PFSK-1 (cell line): Measurements from ENCODE around the gene MARCKSL1.

ENCODE experiments used
- FOXP2 ChIP-seq: optimal IDR thresholded peaks from 2 replicates; pipeline ENCODE3; 2011; ENCODE audit warnings: borderline replicate concordance, control low read depth, inconsistent platforms; ENCODE audit not compliant: insufficient read depth; ENCODE audit errors: extremely low read length, extremely low read depth
- POLR2AphosphoS5 ChIP-seq: IDR thresholded peaks from 2 replicates; pipeline ENCODE4 v1.6.1; 2012; ENCODE audit warnings: low read depth, mild to moderate bottlenecking, control low read depth, low read length, moderate library complexity
- REST ChIP-seq, 2 experiments: IDR thresholded peaks; 2 replicates each; pipeline versions ENCODE4 v1.6.1 to v1.8.0; 2011 to 2012; ENCODE audit warnings: low read depth in 2 of 2, low read length in 2 of 2, control low read depth in 1 of 2, inconsistent platforms in 1 of 2, mild to moderate bottlenecking in 1 of 2, moderate library complexity in 1 of 2; ENCODE audit not compliant: insufficient read depth in 1 of 2
- SIN3A ChIP-seq: IDR thresholded peaks from 2 replicates; pipeline ENCODE4 v1.6.1; 2012; ENCODE audit warnings: mild to moderate bottlenecking, low read length, moderate library complexity, borderline replicate concordance; ENCODE audit not compliant: insufficient read depth
- TAF1 ChIP-seq: IDR thresholded peaks from 2 replicates; pipeline ENCODE4 v1.6.1; 2012; ENCODE audit warnings: low read length, control low read depth, borderline replicate concordance; ENCODE audit not compliant: insufficient read depth

- TF ChIP-seq REST (IDR thresholded peaks at IDR 0.05; ENCODE audit: insufficient read depth in 1 of 2, low read depth in 2 of 2, low read length in 2 of 2) (no peak), POLR2AphosphoS5 (no peak), TAF1 (no peak), SIN3A (no peak), FOXP2 (no peak)
These were observed 25.3 kb upstream of the MARCKSL1 start for GRCh38 chr1:32361308-32361673.
